SIG-M5 treated with dmso at 0.1 percent for 504 hours (cell line): ENCODE measurements around the gene CILP2.

ENCODE experiments used
- DNase-seq: peaks from one replicate; lab custom pipeline; 2025; ENCODE audit not compliant: unreplicated experiment; lab: John Stamatoyannopoulos, UW

The CILP2 gene

DNA sequence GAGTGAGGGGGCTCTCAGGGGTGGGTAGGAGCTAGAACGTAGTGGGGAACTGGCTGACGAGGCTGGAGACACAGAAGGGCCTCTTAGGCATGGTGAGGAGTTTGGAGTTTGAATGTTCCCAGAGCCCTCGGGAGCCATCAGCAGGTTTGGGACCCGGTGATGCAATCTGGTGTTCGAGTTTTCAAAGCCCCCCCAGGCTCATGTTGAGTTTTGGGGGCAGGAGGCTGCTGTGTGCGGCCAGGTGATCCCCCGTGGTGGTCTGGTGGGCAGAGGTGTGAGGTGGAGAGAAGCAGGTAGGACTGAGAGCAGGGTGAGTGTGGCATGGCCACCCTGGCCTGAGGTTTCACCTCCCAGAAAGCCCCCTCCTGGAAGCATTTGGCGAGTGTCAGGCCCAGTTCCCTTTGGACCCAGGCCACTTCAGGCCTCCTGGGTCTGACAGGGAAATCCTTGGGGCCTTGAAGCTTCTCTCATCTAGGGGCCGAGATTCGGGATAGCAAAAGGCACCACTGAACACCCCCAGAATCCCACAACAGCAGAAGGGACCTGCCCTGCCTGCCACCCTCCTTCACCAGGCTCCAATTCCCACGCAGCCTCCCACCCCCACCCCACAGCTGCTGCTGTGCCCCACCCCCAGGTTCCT, 8.2 kb upstream of the CILP2 start:
- DNase-seq, result no peak

DNA sequence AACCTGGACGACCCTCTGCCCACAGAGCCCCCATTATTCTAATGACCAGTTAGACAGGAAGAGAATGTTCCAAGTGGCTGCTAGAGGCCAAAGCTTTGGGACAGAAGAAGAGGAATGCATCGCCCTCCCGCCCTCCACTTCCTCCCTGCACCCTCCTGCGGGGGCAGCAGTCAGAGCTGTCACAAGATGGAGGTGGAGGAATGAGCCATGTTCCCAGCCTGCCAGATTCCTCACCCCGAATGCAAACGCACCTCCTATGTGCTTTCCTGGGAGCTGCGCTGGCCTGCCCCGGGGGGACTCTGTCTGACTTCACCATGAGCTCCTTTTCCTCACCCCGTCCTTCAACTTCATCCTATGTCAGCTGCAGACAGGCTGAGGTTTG, 7.7 kb upstream of the CILP2 start:
- no peak for DNase-seq

DNA sequence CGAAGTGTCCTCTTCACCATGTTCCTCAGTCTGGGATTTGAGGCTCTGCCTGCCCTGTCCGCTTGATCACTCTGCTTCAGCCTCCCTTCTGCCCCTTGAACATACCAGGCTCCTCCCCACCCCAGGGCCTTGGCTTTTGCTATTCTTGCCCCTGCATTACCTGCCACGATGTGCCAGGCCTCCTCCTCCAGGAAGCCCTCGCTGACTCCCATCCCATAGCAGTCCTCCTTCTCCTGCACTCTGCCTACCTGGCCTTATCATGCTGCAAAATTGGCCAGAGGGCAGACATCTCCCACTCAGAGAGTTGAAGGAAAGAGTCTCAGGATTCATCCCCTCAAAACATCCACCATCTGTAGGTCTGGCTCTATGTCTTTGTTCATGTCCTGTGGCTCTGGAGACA, 7.2 kb upstream of the CILP2 start:
- no peak for DNase-seq

DNA sequence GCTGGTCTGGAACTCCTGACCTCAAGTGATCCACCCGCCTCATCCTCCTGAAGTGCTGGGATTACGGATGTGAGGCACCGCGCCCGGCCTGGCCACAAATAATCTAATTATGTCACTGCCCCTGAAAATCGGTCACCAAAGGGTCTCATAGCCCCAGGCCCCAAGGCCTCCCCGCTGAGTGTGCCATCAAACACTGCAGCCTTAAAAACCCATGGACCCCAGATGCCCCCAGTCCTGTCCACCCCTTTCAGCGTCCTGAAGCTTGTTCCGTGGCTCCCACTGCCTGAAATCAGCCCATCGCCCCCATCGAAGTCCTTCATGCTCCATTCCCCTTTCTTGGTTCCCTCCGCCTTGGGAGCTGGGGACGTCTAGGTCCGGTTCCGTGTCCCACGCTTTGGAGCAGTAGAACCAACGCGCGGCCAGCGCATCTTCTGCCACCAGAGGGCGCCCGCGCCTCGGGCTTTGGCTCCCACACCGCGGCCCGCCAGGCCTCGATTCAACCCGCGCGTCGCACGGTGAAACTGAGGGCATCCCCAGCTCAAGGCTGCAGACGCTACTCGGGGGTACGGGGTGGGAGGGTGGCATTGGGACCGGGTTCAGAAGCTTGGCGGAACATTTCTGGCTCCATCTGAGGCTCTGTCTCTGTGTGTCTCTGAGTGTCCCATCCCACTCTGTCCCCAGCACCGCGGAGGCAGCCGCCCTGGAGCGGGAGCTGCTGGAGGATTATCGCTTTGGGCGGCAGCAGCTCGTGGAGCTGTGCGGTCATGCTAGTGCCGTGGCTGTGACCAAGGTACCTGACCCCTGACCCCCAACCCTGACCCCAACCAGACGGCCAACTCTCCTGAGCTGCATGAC, 5.9 kb upstream of the CILP2 start:
- DNase-seq, result peak; percentile 17

DNA sequence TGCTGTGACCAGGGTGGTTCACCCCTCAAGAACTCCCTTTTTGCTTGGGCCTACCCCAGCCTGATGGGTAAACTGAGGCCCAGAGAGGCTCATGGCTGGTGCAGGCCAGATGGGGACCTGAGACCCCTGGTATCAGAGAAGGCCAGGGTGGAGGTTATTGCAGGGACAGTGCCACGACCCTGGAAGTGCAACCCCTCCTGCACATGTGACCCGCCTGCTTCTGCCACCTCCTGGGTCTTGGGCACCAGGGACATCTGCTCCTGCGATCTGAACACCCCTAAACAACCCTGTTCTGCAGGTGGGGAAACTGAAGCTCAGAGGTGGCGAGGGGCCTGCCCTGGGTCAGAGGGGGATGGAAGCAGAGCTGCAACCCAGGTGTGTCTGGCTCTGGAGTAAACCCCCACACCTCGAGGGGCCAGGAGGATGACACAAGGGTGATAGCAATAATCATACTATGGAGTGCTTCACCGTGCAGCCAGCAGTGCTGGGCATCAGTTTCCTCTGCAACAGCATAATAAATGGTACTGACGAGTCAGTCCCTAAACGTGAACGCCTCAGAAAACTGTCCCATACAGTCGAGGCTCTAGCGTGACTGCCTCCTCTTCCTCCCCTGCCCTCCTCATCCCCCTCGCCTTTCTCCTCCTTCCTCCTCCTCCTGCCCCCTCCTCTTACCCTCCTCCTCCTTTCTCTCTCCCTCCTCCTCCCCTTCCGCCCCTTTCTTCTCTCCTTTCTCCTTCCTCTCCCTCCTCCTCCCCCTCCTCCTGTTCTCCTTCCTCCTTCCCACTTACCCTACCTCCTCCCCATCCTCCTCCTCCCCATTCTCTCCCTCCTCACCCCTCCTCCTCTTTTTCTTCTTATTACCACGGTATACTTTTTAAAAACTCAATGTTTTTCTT, 5.0 kb upstream of the CILP2 start:
- no peak for DNase-seq

DNA sequence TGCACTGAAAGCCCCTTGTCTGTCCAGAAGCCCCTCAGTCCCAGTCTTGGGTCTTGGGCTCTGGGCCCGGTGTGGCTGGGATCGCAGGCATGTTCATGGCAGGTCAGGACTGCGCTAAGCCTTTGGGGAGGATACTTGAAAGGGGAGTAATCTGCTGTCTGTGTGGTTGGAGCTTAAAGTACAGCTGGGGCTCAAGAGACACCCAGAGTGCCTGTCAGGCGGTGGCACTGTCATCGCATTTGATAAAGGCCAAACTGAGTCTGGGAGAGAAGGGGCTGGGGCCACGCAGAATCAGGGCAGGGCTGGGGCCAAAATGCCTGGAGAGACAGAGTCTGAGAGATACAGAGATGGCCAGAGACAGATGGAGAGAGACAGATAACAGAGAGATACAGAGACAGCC, 4.2 kb upstream of the CILP2 start:
- no peak for DNase-seq

DNA sequence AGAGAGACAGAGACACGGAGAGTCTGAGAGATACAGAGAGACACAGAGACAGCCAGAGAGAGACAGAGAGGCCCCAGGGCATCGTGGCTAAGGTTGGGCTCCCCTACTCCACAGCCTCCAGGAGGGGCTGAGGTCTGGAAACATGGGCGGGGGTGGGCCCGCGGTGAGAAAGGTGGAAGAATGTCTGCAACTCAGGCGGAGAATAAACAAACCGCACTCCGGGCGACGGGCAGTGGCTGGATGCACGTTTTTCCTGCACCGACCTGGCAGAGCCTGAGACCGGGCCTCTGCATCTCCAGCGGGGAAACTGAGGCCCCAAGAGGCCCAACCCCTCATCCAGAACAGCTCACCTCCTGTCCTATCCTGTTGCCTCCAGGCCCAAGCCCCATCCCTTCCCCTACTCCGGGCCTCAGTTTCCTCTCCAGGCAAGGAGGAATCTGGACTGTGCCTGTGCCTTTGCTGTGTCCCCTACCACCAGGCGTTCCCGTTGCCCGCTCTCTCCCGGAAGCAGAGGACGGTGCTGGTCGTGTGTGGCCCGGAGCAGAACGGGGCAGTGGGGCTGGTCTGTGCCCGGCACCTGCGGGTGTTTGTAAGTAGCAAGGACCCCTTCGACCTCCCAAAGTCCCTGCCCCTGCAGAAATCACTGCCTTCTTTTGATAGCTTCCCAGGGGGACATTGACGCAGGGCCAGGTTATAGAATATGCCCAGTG, 3.4 kb upstream of the CILP2 start:
- DNase-seq, result no peak

DNA sequence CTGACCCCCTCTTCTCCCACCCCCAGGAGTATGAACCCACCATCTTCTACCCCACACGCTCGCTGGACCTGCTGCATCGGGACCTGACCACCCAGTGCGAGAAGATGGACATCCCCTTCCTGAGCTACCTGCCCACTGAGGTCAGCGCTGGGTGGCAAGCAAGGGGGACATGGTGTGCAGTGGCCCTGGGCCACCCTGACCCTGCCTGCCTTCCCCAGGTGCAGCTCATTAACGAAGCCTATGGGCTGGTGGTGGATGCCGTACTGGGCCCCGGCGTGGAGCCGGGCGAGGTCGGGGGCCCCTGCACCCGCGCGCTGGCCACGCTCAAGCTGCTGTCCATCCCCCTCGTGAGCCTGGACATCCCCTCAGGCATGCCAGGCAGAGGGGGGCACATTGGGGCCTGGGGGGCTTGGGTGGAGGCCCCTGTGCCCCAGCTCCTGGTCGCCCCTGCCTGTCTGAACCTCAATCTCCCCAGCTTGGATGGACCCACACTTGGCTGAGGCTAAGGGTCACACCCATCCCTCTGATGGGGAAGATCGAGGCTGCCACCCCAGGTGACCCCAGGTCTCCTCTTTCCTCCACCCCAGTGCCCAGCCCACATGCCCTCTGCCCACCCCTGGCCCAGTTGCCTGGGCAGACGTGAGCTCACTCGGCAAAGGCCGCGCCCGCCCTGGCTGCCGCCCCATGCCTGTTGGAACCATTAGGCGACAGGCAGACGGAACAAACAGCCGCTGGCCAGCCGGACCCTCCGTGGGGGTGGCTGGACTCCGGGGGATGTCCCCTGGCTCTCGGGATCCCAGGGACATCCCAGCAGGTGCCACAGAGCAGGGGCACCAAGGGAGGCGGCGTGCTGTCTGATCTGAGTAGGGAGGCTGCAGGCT, 2.5 kb upstream of the CILP2 start:
- no peak for DNase-seq

DNA sequence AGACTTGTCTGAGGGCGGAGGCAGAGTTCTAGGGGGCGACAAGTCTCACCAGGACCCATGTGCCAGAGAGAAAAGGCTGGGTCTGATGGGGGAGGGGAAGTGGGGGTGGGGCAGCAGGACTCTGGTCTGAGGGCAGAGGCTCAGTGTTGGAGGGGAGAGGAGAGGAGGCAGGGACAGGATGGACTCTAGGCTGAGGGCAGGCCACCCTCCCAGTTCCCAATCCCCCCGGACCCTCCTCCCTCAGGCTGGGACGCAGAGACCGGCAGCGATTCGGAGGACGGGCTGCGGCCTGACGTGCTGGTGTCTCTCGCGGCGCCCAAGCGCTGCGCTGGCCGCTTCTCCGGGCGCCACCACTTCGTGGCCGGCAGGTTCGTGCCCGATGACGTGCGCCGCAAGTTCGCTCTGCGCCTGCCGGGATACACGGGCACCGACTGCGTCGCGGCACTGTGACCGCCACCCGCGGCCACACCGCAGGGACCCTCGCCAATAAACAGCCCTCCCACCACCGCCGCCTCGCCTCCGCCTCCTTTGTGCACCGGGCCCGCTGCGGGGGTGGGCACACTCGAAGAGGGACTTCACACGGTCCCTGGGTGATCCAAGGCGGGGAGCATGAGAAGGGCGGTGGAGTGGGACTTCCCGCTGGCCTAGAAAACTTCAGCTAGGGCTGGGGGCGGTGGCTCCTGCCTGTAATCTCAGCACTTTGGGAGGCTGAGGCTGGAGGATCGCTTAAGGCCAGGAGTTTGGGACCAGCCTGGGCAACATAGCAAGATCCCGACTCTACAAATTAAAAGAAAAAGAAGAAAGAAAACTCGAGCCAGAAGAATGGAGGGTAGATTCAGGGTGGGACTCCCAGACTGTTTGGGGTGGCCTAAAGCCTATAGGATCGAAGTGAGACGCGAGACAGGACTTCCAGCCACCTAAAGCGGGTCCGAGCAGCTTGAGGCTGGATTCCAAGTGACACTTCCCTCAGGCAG, 703 bp upstream of the CILP2 start:
- no peak for DNase-seq

DNA sequence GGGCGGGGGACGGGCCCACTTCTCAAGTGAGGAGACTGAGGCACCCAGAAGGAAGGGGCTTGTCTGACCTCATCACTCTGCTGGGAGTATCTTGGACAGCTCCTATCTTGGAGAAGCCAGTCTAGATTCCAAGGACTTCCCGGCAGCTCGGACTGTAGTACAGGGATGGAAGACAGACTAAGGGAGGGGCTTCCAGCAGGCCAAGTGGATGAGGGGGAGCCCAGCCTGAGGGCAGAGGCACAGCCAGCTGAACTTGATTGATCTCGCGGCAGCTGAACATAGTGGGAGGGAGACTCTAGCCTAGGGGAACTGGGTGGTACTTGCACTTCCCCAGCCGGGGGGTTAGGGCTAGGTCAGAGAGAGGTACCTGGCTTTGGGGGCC, 711 bp downstream of the CILP2 start:
- DNase-seq, result no peak

DNA sequence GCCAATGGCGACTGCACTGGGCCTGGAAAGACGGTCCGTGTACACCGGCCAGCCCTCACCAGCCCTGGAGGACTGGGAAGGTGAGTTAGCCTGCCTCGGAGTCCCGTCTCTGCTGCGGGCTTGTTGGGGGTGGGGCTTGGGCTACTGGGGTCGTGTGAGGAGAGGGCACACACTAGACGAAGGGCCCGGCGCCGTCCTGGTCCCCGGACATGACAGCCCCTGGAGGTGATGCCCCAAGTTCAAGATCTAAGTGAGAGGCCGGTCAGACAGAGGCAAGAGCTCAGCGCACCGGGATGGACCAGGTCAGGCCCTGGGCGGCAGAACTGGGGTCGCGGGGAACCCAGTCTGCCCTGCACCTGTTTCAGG, 1.6 kb downstream of the CILP2 start:
- no peak for DNase-seq

DNA sequence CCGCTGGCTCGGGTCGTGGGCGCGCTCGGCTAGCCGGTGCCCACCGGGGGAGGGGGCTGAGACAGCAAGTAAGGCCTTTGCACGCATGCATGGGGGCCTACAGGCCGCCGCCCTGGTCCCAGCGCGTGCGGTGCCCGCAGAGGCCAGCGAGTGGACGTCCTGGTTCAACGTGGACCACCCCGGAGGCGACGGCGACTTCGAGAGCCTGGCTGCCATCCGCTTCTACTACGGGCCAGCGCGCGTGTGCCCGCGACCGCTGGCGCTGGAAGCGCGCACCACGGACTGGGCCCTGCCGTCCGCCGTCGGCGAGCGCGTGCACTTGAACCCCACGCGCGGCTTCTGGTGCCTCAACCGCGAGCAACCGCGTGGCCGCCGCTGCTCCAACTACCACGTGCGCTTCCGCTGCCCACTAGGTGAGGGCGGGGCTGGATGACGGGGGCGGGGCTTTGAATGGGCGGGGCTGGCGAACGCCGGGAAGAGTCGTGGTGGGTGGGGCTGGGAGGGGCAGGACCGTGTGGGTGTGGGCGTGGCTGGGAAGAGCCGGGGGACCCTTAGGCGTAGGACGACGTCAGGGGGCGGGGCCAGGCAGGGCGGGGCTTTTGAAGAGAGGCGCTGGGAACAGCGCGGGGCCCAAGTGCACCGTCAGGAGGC, 2.1 kb downstream of the CILP2 start:
- no peak for DNase-seq

DNA sequence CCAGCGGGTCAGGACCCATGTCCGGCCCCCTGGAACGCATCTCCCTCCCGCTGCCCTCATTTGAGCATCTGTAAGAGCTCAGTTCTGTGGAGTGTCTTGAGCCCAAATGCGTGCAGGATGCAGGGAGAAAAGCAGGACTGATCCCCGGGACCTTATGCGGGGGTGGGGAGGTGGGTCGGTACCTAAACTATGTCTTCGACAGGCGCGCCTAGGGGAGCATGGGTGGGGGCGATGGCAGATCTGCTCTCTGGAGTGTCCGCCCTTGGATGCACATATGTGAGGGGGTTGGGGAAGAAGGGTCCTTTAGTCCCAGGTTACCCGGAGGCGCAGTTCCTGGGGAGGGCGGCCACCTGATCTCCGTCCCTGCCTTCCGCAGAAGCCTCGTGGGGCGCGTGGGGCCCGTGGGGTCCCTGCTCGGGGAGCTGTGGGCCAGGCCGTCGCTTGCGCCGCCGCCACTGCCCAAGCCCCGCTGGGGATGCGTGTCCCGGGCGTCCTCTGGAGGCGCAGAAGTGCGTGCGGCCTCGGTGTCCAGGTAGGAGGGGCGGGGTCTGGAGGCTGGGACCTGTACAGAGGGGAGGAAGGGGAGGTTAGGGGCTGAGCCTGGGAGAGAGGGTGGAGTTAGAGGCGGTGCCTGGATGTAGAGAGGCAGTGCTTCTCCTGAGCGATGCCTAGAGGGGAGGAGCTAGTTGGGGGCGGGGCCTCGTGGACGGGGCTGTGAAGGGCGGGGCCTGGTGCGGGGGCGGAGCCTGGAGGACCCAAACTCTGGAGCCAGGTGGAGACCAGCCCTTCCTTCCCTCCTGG, 2.9 kb downstream of the CILP2 start:
- DNase-seq, result no peak

DNA sequence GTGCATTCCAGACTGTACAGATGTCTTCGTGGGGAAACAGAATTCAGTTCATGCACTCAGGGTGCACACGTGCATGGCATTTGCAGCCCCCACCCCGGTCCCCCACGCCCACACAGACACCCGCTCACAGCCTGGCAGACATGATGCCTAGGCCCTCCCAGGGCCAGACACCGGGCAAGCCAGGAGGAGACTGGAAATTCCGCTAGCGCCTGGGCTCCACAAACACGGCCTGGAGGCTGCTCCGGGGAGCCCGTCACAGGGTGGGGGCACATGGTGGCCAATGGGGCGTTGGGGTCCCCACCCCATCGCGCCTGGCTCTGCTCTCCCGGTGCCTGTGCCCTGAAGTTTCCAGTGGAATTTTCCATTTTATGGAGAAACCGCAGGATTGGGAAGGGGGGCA, 3.6 kb downstream of the CILP2 start:
- no peak for DNase-seq

DNA sequence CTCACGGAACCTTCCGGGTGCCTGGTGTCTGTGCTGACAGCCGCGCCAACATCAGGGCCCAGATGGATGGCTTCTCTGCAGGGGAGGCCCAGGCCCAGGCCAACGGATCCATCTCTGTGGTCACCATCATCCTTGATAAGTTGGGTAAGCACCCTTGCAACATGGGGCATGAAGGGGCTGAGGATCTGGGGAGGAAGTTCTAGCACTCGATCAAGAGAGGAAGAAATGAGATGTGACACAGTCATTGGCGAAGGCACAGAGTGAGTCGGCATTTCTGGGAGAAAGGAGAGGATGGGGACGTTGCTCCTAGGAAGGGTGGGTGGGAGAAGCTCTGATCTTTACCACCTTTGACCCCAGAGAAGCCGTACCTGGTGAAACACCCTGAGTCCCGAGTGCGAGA, 4.4 kb downstream of the CILP2 start:
- peak; percentile 77 for DNase-seq

DNA sequence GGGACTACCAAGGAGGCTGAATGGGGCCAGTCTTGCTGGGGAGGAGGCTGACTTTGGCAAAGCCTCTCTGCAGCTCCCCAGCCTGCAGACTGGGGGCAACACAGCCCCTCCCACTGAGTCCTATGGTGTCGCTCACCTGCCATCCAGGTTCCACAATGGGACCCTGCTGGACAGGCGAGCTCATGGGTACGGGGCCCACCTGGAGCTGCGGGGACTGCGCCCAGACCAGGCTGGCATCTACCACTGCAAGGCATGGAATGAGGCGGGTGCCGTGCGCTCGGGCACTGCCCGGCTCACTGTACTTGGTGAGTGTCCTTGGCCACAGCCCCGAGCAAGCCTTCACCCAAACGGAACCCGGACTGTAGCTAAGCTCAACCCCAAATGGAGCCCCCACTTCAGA, 5.0 kb downstream of the CILP2 start:
- DNase-seq, result no peak

DNA sequence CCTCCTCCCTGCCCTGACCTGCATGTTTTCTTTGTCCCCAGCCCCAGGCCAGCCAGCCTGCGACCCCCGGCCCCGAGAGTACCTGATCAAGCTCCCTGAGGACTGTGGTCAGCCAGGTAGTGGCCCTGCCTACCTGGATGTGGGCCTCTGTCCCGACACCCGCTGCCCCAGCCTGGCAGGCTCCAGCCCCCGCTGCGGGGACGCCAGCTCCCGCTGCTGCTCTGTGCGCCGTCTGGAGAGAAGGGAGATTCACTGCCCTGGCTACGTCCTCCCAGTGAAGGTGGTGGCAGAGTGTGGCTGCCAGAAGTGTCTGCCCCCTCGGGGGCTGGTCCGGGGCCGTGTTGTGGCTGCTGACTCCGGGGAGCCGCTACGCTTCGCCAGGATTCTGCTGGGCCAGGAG, 5.6 kb downstream of the CILP2 start:
- no peak for DNase-seq
